ENCODE results near the gene ABCA4. TPM values are rescaled to one million over a fixed set of nuclear protein-coding genes. Genes with fewer than 3 reads are reported as not detected.

ABCA4 gene
- polyA plus RNA-seq, 1 experiment, result 0.25 TPM

- CTCF ChIA-PET, result interaction anchor here (0.6 to 1.0 kb wide), 2 partner anchors 24 to 84 kb away, joined by 3 to 4 read pairs; no protein-coding TSS in a partner anchor
- POLR2A ChIA-PET, result no interaction called here
- Histone ChIP-seq H3K4me3 (ENCODE audit: low read depth, low read length) (no peak overlapping the region), H3K27me3 (ENCODE audit: control insufficient read depth, insufficient read depth, low read length) (no peaks in the 10 kb centered on the region), H3K36me3 (ENCODE audit: control insufficient read depth, insufficient read depth, low read length) (no peaks in the 10 kb centered on the region)
- TF ChIP-seq CTCF (IDR thresholded peaks at IDR 0.05; ENCODE audit: insufficient read depth, low read depth, low read length), result no peak
- no peak for DNase-seq (ENCODE audit: low read depth)
These were observed 22.8 kb upstream of the ABCA4 start for GRCh38 chr1:94143809-94144176.

GRCh38 chr1:94143173-94143808, 22.3 kb upstream of the ABCA4 start:
- DNase-seq (ENCODE audit: low read depth), result no peak
- CTCF ChIA-PET, result interaction anchor here (0.6 to 1.0 kb wide), 3 partner anchors 24 to 192 kb away, joined by 3 to 4 read pairs (median 3); no protein-coding TSS in a partner anchor
- Histone ChIP-seq H3K4me3 (ENCODE audit: low read depth, low read length) (no peak overlapping the region), H3K27me3 (ENCODE audit: control insufficient read depth, insufficient read depth, low read length) (no peaks in the 10 kb centered on the region), H3K36me3 (ENCODE audit: control insufficient read depth, insufficient read depth, low read length) (no peaks in the 10 kb centered on the region)
- POLR2A ChIA-PET, result no interaction called here
- TF ChIP-seq CTCF (IDR thresholded peaks at IDR 0.05; ENCODE audit: insufficient read depth, low read depth, low read length), result no peak

- CTCF ChIA-PET, result interaction anchor here (0.9 to 1.1 kb wide), 2 partner anchors 9 to 193 kb away, joined by 3 read pairs; no protein-coding TSS in a partner anchor
- no peak for DNase-seq (ENCODE audit: low read depth)
- POLR2A ChIA-PET, result no interaction called here
These were observed 21.6 kb upstream of the ABCA4 start for GRCh38 chr1:94142583-94142982.

GRCh38 chr1:94142022-94142421, 21.1 kb upstream of the ABCA4 start:
- peak; percentile 41 for DNase-seq (ENCODE audit: low read depth)
- Histone ChIP-seq H3K36me3 (ENCODE audit: control insufficient read depth, insufficient read depth, low read length) (no peaks in the 10 kb centered on the region), H3K27me3 (ENCODE audit: control insufficient read depth, insufficient read depth, low read length) (no peaks in the 10 kb centered on the region), H3K4me3 (ENCODE audit: low read depth, low read length) (no peak overlapping the region)
- POLR2A ChIA-PET, result no interaction called here
- no peak for TF ChIP-seq CTCF (IDR thresholded peaks at IDR 0.05; ENCODE audit: insufficient read depth, low read depth, low read length)
- CTCF ChIA-PET, result interaction anchor here (1.1 kb wide), 1 partner anchor 9 kb away, joined by 3 read pairs; no protein-coding TSS in a partner anchor

More at GRCh38 chr1:94142583-94142982, 21.6 kb upstream of the ABCA4 start:
- Histone ChIP-seq H3K36me3 (ENCODE audit: control insufficient read depth, insufficient read depth, low read length) (no peaks in the 10 kb centered on the region), H3K4me3 (ENCODE audit: low read depth, low read length) (no peak overlapping the region), H3K27me3 (ENCODE audit: control insufficient read depth, insufficient read depth, low read length) (no peaks in the 10 kb centered on the region)
- TF ChIP-seq CTCF (IDR thresholded peaks at IDR 0.05; ENCODE audit: insufficient read depth, low read depth, low read length), result no peak

GRCh38 chr1:94132111-94132510, 11.2 kb upstream of the ABCA4 start:
- Histone ChIP-seq H3K4me3 (ENCODE audit: low read depth, low read length) (no peak overlapping the region), H3K36me3 (ENCODE audit: control insufficient read depth, insufficient read depth, low read length) (no peaks in the 10 kb centered on the region), H3K27me3 (ENCODE audit: control insufficient read depth, insufficient read depth, low read length) (no peaks in the 10 kb centered on the region)
- TF ChIP-seq CTCF (IDR thresholded peaks at IDR 0.05; ENCODE audit: insufficient read depth, low read depth, low read length), result no peak
- CTCF ChIA-PET, result interaction anchor here (1.2 to 2.1 kb wide), 2 partner anchors 70 to 204 kb away, joined by 3 to 6 read pairs; no protein-coding TSS in a partner anchor
- DNase-seq (ENCODE audit: low read depth), result no peak
- POLR2A ChIA-PET, result no interaction called here
